ENCODE data around the gene RNF224.

RNF224 gene

GRCh38 chr9:137215196-137215986 is 11.9 kb upstream of the RNF224 start:
- no peak overlapping the region for H3K27ac Mint-ChIP-seq
- H3K4me1 Mint-ChIP-seq: peaks cover 5 to 6% of the 10 kb centered on the region in 2 donors
- H3K9me3 Mint-ChIP-seq: no peaks in the 10 kb centered on the region
- no peak overlapping the region for H3K4me3 Mint-ChIP-seq
- no peak for DNase-seq
- no peak for ATAC-seq (replicated peaks)
- peaks cover 15 to 28% of the 10 kb centered on the region in 2 donors for H3K36me3 Mint-ChIP-seq
- no peaks in the 10 kb centered on the region for H3K27me3 Mint-ChIP-seq

- H3K36me3 Mint-ChIP-seq: peaks cover 10 to 19% of the 10 kb centered on the region in 2 donors
- ATAC-seq (replicated peaks) (no peak), DNase-seq (no peak)
- no peak overlapping the region for H3K4me3 Mint-ChIP-seq
- H3K27ac Mint-ChIP-seq: no peak overlapping the region
- H3K9me3 Mint-ChIP-seq: no peaks in the 10 kb centered on the region
- peaks cover 5% of the 10 kb centered on the region in 2 donors for H3K4me1 Mint-ChIP-seq
- no peaks in the 10 kb centered on the region for H3K27me3 Mint-ChIP-seq
Measured at GRCh38 chr9:137216188-137216965, 10.9 kb upstream of the RNF224 start.

GRCh38 chr9:137217276-137218211 is 9.8 kb upstream of the RNF224 start:
- peaks cover 10 to 19% of the 10 kb centered on the region in 2 donors for H3K36me3 Mint-ChIP-seq
- no peak overlapping the region for H3K4me3 Mint-ChIP-seq
- H3K27ac Mint-ChIP-seq: peak overlapping the region; percentile 34
- H3K4me1 Mint-ChIP-seq: peaks cover 5% of the 10 kb centered on the region in 2 donors
- ATAC-seq (replicated peaks): no peak
- no peak for DNase-seq
- H3K9me3 Mint-ChIP-seq: no peaks in the 10 kb centered on the region
- H3K27me3 Mint-ChIP-seq: no peaks in the 10 kb centered on the region

GRCh38 chr9:137218212-137218753 is 9.0 kb upstream of the RNF224 start:
- peaks cover 10 to 15% of the 10 kb centered on the region in 2 donors for H3K36me3 Mint-ChIP-seq
- DNase-seq (no peak), ATAC-seq (replicated peaks) (no peak)
- H3K4me3 Mint-ChIP-seq: peak overlapping the region in 1 of 2 donors; percentile 30
- H3K9me3 Mint-ChIP-seq: no peaks in the 10 kb centered on the region
- H3K4me1 Mint-ChIP-seq: peaks cover 9 to 11% of the 10 kb centered on the region in 2 donors
- H3K27me3 Mint-ChIP-seq: no peaks in the 10 kb centered on the region
- H3K27ac Mint-ChIP-seq: no peak overlapping the region

- Mint-ChIP-seq H3K9me3 (no peaks in the 10 kb centered on the region), H3K27ac (no peak overlapping the region), H3K36me3 (peaks cover 10 to 15% of the 10 kb centered on the region in 2 donors), H3K27me3 (no peaks in the 10 kb centered on the region), H3K4me3 (peak overlapping the region in 1 of 2 donors; percentile 30), H3K4me1 (peaks cover 9 to 12% of the 10 kb centered on the region in 2 donors)
- DNase-seq (no peak), ATAC-seq (replicated peaks) (no peak)
Measured at GRCh38 chr9:137218754-137219271, 8.5 kb upstream of the RNF224 start.

- Mint-ChIP-seq H3K9me3 (no peaks in the 10 kb centered on the region), H3K27ac (peak overlapping the region; percentile 57), H3K27me3 (no peaks in the 10 kb centered on the region), H3K36me3 (peaks cover 8 to 11% of the 10 kb centered on the region in 2 donors), H3K4me1 (peaks cover 9 to 19% of the 10 kb centered on the region in 2 donors), H3K4me3 (peak overlapping the region; percentile 5 to 37)
- ATAC-seq (replicated peaks): no peak
- DNase-seq: no peak
Measured at GRCh38 chr9:137219757-137220316, 7.5 kb upstream of the RNF224 start.

GRCh38 chr9:137220317-137221094 is 6.8 kb upstream of the RNF224 start:
- Mint-ChIP-seq H3K9me3 (no peaks in the 10 kb centered on the region), H3K4me3 (peak overlapping the region; percentile 48 to 73), H3K27me3 (no peaks in the 10 kb centered on the region), H3K27ac (peak overlapping the region; percentile 62), H3K4me1 (peaks cover 12 to 25% of the 10 kb centered on the region in 2 donors), H3K36me3 (peaks cover 5 to 6% of the 10 kb centered on the region in 2 donors)
- no peak for DNase-seq
- ATAC-seq (replicated peaks): no peak

- Mint-ChIP-seq H3K9me3 (no peaks in the 10 kb centered on the region), H3K27me3 (no peaks in the 10 kb centered on the region), H3K36me3 (peaks cover 0 to 5% of the 10 kb centered on the region in 2 donors), H3K4me1 (peaks cover 10 to 27% of the 10 kb centered on the region in 2 donors), H3K27ac (peak overlapping the region; percentile 62), H3K4me3 (peak overlapping the region; percentile 48 to 73)
- ATAC-seq (replicated peaks) (no peak), DNase-seq (no peak)
Measured at GRCh38 chr9:137221095-137221505, 6.2 kb upstream of the RNF224 start.

- peaks cover 0 to 5% of the 10 kb centered on the region in 2 donors for H3K36me3 Mint-ChIP-seq
- no peaks in the 10 kb centered on the region for H3K9me3 Mint-ChIP-seq
Measured at GRCh38 chr9:137221506-137222111, 5.7 kb upstream of the RNF224 start.

GRCh38 chr9:137222190-137223077 is 4.9 kb upstream of the RNF224 start, which contains the start of gene RNF208:
RNF208 (minus strand) TSS chr9:137222240; CDS start chr9:137221212, 1,028 bp downstream.
- peak in 1 of 2 donors; percentile 8 for ATAC-seq (replicated peaks)

More at GRCh38 chr9:137221506-137222111, 5.7 kb upstream of the RNF224 start:
- no peak overlapping the region for H3K27ac Mint-ChIP-seq
- ATAC-seq (replicated peaks): no peak
- peaks cover 0 to 4% of the 10 kb centered on the region in 2 donors for H3K27me3 Mint-ChIP-seq
- DNase-seq: no peak
- peaks cover 10 to 27% of the 10 kb centered on the region in 2 donors for H3K4me1 Mint-ChIP-seq
- peak overlapping the region in 1 of 2 donors; percentile 22 for H3K4me3 Mint-ChIP-seq

More at GRCh38 chr9:137222190-137223077, 4.9 kb upstream of the RNF224 start, which contains the start of gene RNF208:
- Mint-ChIP-seq H3K4me3 (peak within 1 kb of the TSS; percentile 83 to 92), H3K27ac (peak within 1 kb of the TSS; percentile 91), H3K27me3 (peaks cover 1 to 4% of the 10 kb centered on the region in 2 donors), H3K9me3 (no peaks in the 10 kb centered on the region), H3K4me1 (peaks cover 11 to 25% of the 10 kb centered on the region in 2 donors), H3K36me3 (peaks cover 0 to 5% of the 10 kb centered on the region in 2 donors)
- no peak for DNase-seq
